Keratinocyte (primary cell): ENCODE results near the gene ENO4. TPM values are rescaled to one million over a fixed set of nuclear protein-coding genes. Genes with fewer than 3 reads are reported as not detected.

Experiments
- DNase-seq: peaks from one replicate; pipeline ENCODE4 v3.0.0-alpha.2; 2011; ENCODE audit warnings: low read depth, missing footprints, low spot score
- FAIRE-seq: peaks from 2 replicates; lab custom pipeline; 2011; peaks lifted over from hg19 to GRCh38; lab: Jason Lieb, UNC
- H2AFZ ChIP-seq: 2 replicates; pipeline ENCODE4 v1.6.0; 2012; ENCODE audit warnings: low read length, control low read depth, inconsistent platforms; ENCODE audit not compliant: control insufficient read depth
- H3K27ac ChIP-seq: 2 replicates; pipeline ENCODE4 v1.5.1; 2011; ENCODE audit warnings: low read length; ENCODE audit not compliant: control insufficient read depth, insufficient read depth
- H3K27me3 ChIP-seq: 3 replicates; pipeline ENCODE4 v1.6.0; 2011; ENCODE audit warnings: low read length; ENCODE audit not compliant: control insufficient read depth, insufficient read depth; ENCODE audit errors: extremely low read depth
- H3K36me3 ChIP-seq, 2 experiments: 2 replicates in 1 of 2; 3 replicates in 1 of 2; pipeline ENCODE4 v1.5.1; 2011; ENCODE audit warnings: low read length in 2 of 2, mild to moderate bottlenecking in 1 of 2; ENCODE audit not compliant: control insufficient read depth in 2 of 2, insufficient read depth in 2 of 2; ENCODE audit errors: extremely low read depth in 1 of 2
- H3K4me1 ChIP-seq: 3 replicates; pipeline ENCODE4 v1.5.1; 2011; ENCODE audit warnings: low read length; ENCODE audit not compliant: control insufficient read depth, insufficient read depth; ENCODE audit errors: extremely low read depth
- H3K4me2 ChIP-seq: 3 replicates; pipeline ENCODE4 v1.6.0; 2011; ENCODE audit warnings: low read depth, low read length; ENCODE audit not compliant: control insufficient read depth, insufficient read depth; ENCODE audit errors: extremely low read depth
- H3K4me3 ChIP-seq, 3 experiments: fragments of 200-600 bp in 1 of 3; sonication (generic) in 1 of 3; 2 replicates in 2 of 3; 3 replicates in 1 of 3; pipeline ENCODE4 v1.5.1; 2011 to 2016; ENCODE audit warnings: low read length in 3 of 3, mild to moderate bottlenecking in 3 of 3, control low read depth in 2 of 3, inconsistent platforms in 1 of 3, low read depth in 1 of 3, mixed read lengths in 1 of 3, mixed run types in 1 of 3, moderate library complexity in 1 of 3; ENCODE audit not compliant: control insufficient read depth in 2 of 3, insufficient read depth in 2 of 3; ENCODE audit errors: extremely low read depth in 1 of 3
- H3K79me2 ChIP-seq: 2 replicates; pipeline ENCODE4 v1.6.0; 2012; ENCODE audit warnings: low read length; ENCODE audit not compliant: control insufficient read depth, insufficient read depth
- H3K9ac ChIP-seq: 3 replicates; pipeline ENCODE4 v1.6.0; 2011; ENCODE audit warnings: low read length; ENCODE audit not compliant: control insufficient read depth, insufficient read depth; ENCODE audit errors: extremely low read depth
- H3K9me1 ChIP-seq: 3 replicates; pipeline ENCODE4 v1.6.0; 2011; ENCODE audit warnings: low read length; ENCODE audit not compliant: control insufficient read depth, insufficient read depth; ENCODE audit errors: extremely low read depth
- H3K9me3 ChIP-seq: 2 replicates; pipeline ENCODE4 v1.5.1; 2012; ENCODE audit warnings: low read depth, low read length; ENCODE audit not compliant: control insufficient read depth
- H4K20me1 ChIP-seq: 3 replicates; pipeline ENCODE4 v1.6.0; 2011; ENCODE audit warnings: low read length; ENCODE audit not compliant: control insufficient read depth, insufficient read depth; ENCODE audit errors: extremely low read depth
- EZH2 ChIP-seq: IDR thresholded peaks from one replicate; pipeline ENCODE4 v1.6.1; 2012; ENCODE audit warnings: inconsistent platforms, mild to moderate bottlenecking, low read length, moderate library complexity
- dilution Hi-C: fragments of 300-500 bp; cut with MboI; formaldehyde crosslinking; loops from one replicate; pipeline ENCODE4 v1.7.0; 2020; ENCODE audit warnings: low sequenced_read_pairs; ENCODE audit not compliant: extremely low pct_ligation_motif_present
- polyA plus RNA-seq, 5 experiments: library from polyadenylated mRNA; depleted of rRNA in 3 of 5; stranded (reverse) in 3 of 5; stranded (forward) in 1 of 5; unstranded in 1 of 5; fragments of >200 nt; gene quantifications; 1 replicate in 1 of 5; 2 replicates in 3 of 5; 3 replicates in 1 of 5; pipeline versions ENCODE4 v1.2.1 to v1.2.3, GENCODE V29; 2011 to 2012; ENCODE audit warnings: missing spikeins in 2 of 5, low read depth in 1 of 5, low replicate concordance in 1 of 5
- TF ChIP-seq, protein P1 (sequence below), 3 experiments: IDR thresholded peaks in 1 of 3; conservative IDR thresholded peaks in 1 of 3; optimal IDR thresholded peaks in 1 of 3; 2 replicates in 2 of 3; 3 replicates in 1 of 3; pipeline versions ENCODE3 to v1.5.1; 2011; ENCODE audit warnings: low read length in 3 of 3, mild to moderate bottlenecking in 3 of 3, moderate library complexity in 2 of 3, control low read depth in 1 of 3, inconsistent platforms in 1 of 3; ENCODE audit not compliant: insufficient read depth in 2 of 3; ENCODE audit errors: extremely low read depth in 1 of 3

The ENO4 gene
- polyA plus RNA-seq, 1 donor (not counting 4 experiments of a cell fraction or from before 2014, with no cell fraction given): 0.35 TPM

DNA sequence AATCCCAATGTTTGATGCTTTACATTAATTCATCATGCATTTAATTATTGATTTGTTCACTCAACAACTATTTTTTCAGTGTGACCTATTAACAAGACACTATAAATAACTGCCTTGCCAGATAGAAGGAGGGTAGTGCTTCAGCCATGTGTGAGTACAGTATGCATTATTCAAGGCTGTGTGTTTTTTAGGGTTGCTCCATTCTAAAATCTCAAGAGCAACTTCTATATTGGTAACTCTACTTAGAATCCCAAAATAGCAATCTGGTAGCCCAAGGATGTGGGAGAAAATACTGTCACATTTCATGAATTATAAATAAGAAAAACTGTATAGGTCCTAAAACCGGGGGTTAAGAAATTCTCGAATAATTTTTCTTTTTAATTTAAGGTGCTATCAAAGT, 69.9 kb downstream of the ENO4 start:
- dilution Hi-C loops: no loop called here
- no peak overlapping the region for H3K9ac ChIP-seq
- no peak for FAIRE-seq
- no peaks in the 10 kb centered on the region for H4K20me1 ChIP-seq
- H2AFZ ChIP-seq: no peak overlapping the region
- no peak overlapping the region for H3K4me3 ChIP-seq
- no peaks in the 10 kb centered on the region for H3K27me3 ChIP-seq
- H3K27ac ChIP-seq: no peak overlapping the region
- H3K36me3 ChIP-seq: peaks cover 4 to 7% of the 10 kb centered on the region in 2 experiments
- H3K79me2 ChIP-seq: no peaks in the 10 kb centered on the region
- DNase-seq: no peak
- H3K9me3 ChIP-seq: no peaks in the 10 kb centered on the region
- no peaks in the 10 kb centered on the region for H3K4me1 ChIP-seq
- TF ChIP-seq, protein P1, sequence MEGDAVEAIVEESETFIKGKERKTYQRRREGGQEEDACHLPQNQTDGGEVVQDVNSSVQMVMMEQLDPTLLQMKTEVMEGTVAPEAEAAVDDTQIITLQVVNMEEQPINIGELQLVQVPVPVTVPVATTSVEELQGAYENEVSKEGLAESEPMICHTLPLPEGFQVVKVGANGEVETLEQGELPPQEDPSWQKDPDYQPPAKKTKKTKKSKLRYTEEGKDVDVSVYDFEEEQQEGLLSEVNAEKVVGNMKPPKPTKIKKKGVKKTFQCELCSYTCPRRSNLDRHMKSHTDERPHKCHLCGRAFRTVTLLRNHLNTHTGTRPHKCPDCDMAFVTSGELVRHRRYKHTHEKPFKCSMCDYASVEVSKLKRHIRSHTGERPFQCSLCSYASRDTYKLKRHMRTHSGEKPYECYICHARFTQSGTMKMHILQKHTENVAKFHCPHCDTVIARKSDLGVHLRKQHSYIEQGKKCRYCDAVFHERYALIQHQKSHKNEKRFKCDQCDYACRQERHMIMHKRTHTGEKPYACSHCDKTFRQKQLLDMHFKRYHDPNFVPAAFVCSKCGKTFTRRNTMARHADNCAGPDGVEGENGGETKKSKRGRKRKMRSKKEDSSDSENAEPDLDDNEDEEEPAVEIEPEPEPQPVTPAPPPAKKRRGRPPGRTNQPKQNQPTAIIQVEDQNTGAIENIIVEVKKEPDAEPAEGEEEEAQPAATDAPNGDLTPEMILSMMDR (optimal IDR thresholded peaks at IDR 0.05 in 1 of 3, IDR thresholded peaks at IDR 0.05 in 1 of 3, conservative IDR thresholded peaks at IDR 0.05 in 1 of 3; ENCODE audit: extremely low read depth in 1 of 3, insufficient read depth in 2 of 3, low read length in 3 of 3): no peak
- TF ChIP-seq EZH2: no peak
- H3K9me1 ChIP-seq: no peaks in the 10 kb centered on the region
- H3K4me2 ChIP-seq: no peak overlapping the region

DNA sequence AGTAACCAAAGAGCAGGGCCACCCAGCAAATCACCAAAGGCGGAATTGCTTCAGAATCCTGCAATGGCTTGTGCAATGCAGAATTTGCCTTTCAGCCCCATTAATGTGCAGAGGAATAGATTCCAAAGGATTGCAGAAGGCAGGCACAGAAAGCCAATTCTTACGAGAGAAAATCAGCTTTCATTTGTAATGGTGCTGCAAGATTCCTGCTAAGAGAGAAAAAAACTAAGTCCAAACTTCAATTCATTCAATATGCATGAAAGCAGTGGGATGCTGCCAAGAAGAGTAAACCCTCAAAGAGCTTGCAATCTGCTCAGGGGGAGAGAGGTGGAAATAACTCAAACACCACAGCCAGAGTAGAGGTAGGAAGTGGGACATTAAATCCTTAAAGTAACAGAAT, 70.4 kb downstream of the ENO4 start:
- no peaks in the 10 kb centered on the region for H3K9me1 ChIP-seq
- H3K27me3 ChIP-seq: no peaks in the 10 kb centered on the region
- no peaks in the 10 kb centered on the region for H3K4me1 ChIP-seq
- no peaks in the 10 kb centered on the region for H4K20me1 ChIP-seq
- no peak overlapping the region for H3K9ac ChIP-seq
- no peak overlapping the region for H3K4me2 ChIP-seq
- TF ChIP-seq, protein P1 (optimal IDR thresholded peaks at IDR 0.05 in 1 of 3, IDR thresholded peaks at IDR 0.05 in 1 of 3, conservative IDR thresholded peaks at IDR 0.05 in 1 of 3; ENCODE audit: extremely low read depth in 1 of 3, insufficient read depth in 2 of 3, low read length in 3 of 3): no peak
- TF ChIP-seq EZH2: no peak
- H2AFZ ChIP-seq: no peak overlapping the region
- no peak for FAIRE-seq
- no peaks in the 10 kb centered on the region for H3K9me3 ChIP-seq
- no peak overlapping the region for H3K27ac ChIP-seq
- H3K36me3 ChIP-seq: peaks cover 4 to 7% of the 10 kb centered on the region in 2 experiments
- dilution Hi-C loops: no loop called here
- H3K79me2 ChIP-seq: no peaks in the 10 kb centered on the region
- H3K4me3 ChIP-seq: no peak overlapping the region
- no peak for DNase-seq
